Gastroesophageal sphincter (tissue), 4 donors: ENCODE data around the gene UGGT1. TPM values are rescaled to one million over a fixed set of nuclear protein-coding genes. Genes with fewer than 3 reads are reported as not detected.

Source experiments
- ATAC-seq: fragments of 150-250 bp; one replicate; pipeline ENCODE4 v1.9.1; 2016; ENCODE audit warnings: mild to moderate bottlenecking, moderate library complexity
- H3K27ac ChIP-seq, 4 donors: fragments of 200-600 bp; sonication (generic) in 3 of 4; 1 replicate in 3 of 4; 2 replicates in 1 of 4; pipeline ENCODE4 v1.5.1; 2016 to 2019
- H3K27me3 ChIP-seq: fragments of 200-600 bp; sonication (generic); one replicate; pipeline ENCODE4 v1.5.1; 2019
- H3K36me3 ChIP-seq, 2 donors: fragments of 200-600 bp; sonication (generic); one replicate each; pipeline ENCODE4 v1.5.1; 2019; ENCODE audit warnings: control low read depth in 1 of 2
- H3K4me1 ChIP-seq, 3 donors: fragments of 200-600 bp; sonication (generic); 1 replicate in 2 of 3; 2 replicates in 1 of 3; pipeline ENCODE4 v1.5.1; 2016 to 2019; ENCODE audit warnings: control low read depth in 2 of 3
- H3K4me3 ChIP-seq, 2 donors: fragments of 200-600 bp; sonication (generic); one replicate each; pipeline ENCODE4 v1.5.1; 2019; ENCODE audit warnings: mild to moderate bottlenecking in 1 of 2, moderate library complexity in 1 of 2
- H3K9me3 ChIP-seq, 3 donors: fragments of 200-600 bp; sonication (generic); one replicate each; pipeline ENCODE4 v1.5.1; 2017 to 2019; ENCODE audit warnings: control low read depth in 2 of 3
- EP300 ChIP-seq: sonication (generic); formaldehyde crosslinking; IDR thresholded peaks from one replicate; pipeline ENCODE4 v1.6.1; 2017; ENCODE audit warnings: antibody characterized with exemption, mild to moderate bottlenecking
- POLR2A ChIP-seq, 2 donors: fragments of 450-650 bp; IDR thresholded peaks; one replicate each; pipeline ENCODE4 v1.6.1; 2017; ENCODE audit warnings: antibody characterized with exemption in 2 of 2, mild to moderate bottlenecking in 2 of 2, moderate library complexity in 1 of 2
- POLR2AphosphoS5 ChIP-seq: sonication (generic); formaldehyde crosslinking; IDR thresholded peaks from one replicate; pipeline ENCODE4 v1.6.1; 2017; ENCODE audit warnings: antibody characterized with exemption
- WGBS, 2 donors: methylation state at CpG; one replicate each; pipeline ENCODE4 v1.1.5; 2018; ENCODE audit warnings: low coverage in 1 of 2; 5-methylcytosine and 5-hydroxymethylcytosine counted together
- total RNA-seq, 4 donors: library from RNA; depleted of rRNA; stranded (reverse); fragments of >200 nt; gene quantifications; one replicate each; pipeline ENCODE4 v1.1.0, GENCODE V29; 2016
- TF ChIP-seq, protein P1 (sequence below), 4 experiments: fragments of 200-600 bp in 2 of 4; fragments of 450-650 bp in 2 of 4; sonication (generic) in 1 of 4; IDR thresholded peaks; one replicate each; pipeline ENCODE4 v1.5.1; 2017 to 2019; ENCODE audit warnings: antibody characterized with exemption in 4 of 4, mild to moderate bottlenecking in 2 of 4, moderate library complexity in 2 of 4

UGGT1 gene
- total RNA-seq, 4 donors from 2014 or later, result 35.5 to 55.4 (median 43.4) TPM

- no peak for ATAC-seq
- WGBS, 2 donors, result 68 to 100% methylated on average over 1 of the region's 1 CpG
- H3K4me1 ChIP-seq, result no peaks in the 10 kb centered on the region
- H3K36me3 ChIP-seq, result peaks cover 0 to 62% of the 10 kb centered on the region in 2 donors
- H3K9me3 ChIP-seq, result no peaks in the 10 kb centered on the region
- H3K4me3 ChIP-seq, result no peak overlapping the region
- TF ChIP-seq POLR2A (IDR thresholded peaks at IDR 0.05) (no peak), POLR2AphosphoS5 (no peak), EP300 (no peak)
- TF ChIP-seq, protein P1, sequence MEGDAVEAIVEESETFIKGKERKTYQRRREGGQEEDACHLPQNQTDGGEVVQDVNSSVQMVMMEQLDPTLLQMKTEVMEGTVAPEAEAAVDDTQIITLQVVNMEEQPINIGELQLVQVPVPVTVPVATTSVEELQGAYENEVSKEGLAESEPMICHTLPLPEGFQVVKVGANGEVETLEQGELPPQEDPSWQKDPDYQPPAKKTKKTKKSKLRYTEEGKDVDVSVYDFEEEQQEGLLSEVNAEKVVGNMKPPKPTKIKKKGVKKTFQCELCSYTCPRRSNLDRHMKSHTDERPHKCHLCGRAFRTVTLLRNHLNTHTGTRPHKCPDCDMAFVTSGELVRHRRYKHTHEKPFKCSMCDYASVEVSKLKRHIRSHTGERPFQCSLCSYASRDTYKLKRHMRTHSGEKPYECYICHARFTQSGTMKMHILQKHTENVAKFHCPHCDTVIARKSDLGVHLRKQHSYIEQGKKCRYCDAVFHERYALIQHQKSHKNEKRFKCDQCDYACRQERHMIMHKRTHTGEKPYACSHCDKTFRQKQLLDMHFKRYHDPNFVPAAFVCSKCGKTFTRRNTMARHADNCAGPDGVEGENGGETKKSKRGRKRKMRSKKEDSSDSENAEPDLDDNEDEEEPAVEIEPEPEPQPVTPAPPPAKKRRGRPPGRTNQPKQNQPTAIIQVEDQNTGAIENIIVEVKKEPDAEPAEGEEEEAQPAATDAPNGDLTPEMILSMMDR (IDR thresholded peaks at IDR 0.05), result no peak
- H3K27ac ChIP-seq, result no peak overlapping the region
- no peaks in the 10 kb centered on the region for H3K27me3 ChIP-seq
These were observed 12.4 kb downstream of the UGGT1 start for GRCh38 chr2:128103407-128103806.

GRCh38 chr2:128105072-128105471 lies 14.1 kb downstream of the UGGT1 start:
- Histone ChIP-seq H3K4me3 (no peak overlapping the region), H3K27ac (no peak overlapping the region), H3K36me3 (peaks cover 0 to 62% of the 10 kb centered on the region in 2 donors), H3K9me3 (no peaks in the 10 kb centered on the region), H3K27me3 (no peaks in the 10 kb centered on the region), H3K4me1 (no peaks in the 10 kb centered on the region)
- 91 to 94% methylated on average over 4 of the region's 4 CpGs for WGBS, 2 donors
- no peak for ATAC-seq
- no peak for TF ChIP-seq EP300
- TF ChIP-seq POLR2A (IDR thresholded peaks at IDR 0.05), result no peak
- TF ChIP-seq POLR2AphosphoS5, result no peak
- TF ChIP-seq, protein P1 (IDR thresholded peaks at IDR 0.05), result no peak

DNA sequence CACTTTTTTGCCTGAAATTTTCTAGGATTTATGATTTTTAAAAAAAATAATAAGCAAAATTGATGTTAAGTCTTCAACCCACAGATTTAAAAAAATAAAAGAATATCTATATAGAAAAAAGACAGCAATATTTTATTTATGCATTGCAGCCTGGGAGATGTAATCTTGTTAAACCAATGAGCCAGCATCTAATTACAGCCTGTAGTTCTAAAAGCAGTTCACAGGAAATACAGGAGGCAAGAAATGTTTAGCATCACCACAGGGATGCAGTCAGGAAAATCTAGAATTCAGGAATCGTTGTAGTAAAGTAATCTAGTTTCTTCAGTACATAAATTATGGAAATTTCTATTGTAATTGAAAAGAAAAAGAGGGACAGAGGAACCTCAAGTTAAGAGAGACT lies 17.2 kb downstream of the UGGT1 start:
- no peaks in the 10 kb centered on the region for H3K9me3 ChIP-seq
- no peaks in the 10 kb centered on the region for H3K27me3 ChIP-seq
- H3K4me3 ChIP-seq, result no peak overlapping the region
- TF ChIP-seq POLR2AphosphoS5 (no peak), POLR2A (IDR thresholded peaks at IDR 0.05) (no peak), EP300 (no peak)
- TF ChIP-seq, protein P1 (IDR thresholded peaks at IDR 0.05), result no peak
- H3K27ac ChIP-seq, result no peak overlapping the region
- WGBS, 2 donors, result 43 to 85% methylated on average over 1 of the region's 1 CpG
- no peak for ATAC-seq
- H3K36me3 ChIP-seq, result peaks cover 0 to 71% of the 10 kb centered on the region in 2 donors
- no peaks in the 10 kb centered on the region for H3K4me1 ChIP-seq

- H3K36me3 ChIP-seq, result peaks cover 0 to 78% of the 10 kb centered on the region in 2 donors
- WGBS, 2 donors, result 91 to 93% methylated on average over 4 of the region's 4 CpGs
- ATAC-seq, result no peak
- H3K27ac ChIP-seq, result no peak overlapping the region
- H3K9me3 ChIP-seq, result no peaks in the 10 kb centered on the region
- H3K4me3 ChIP-seq, result no peak overlapping the region
- no peaks in the 10 kb centered on the region for H3K27me3 ChIP-seq
- no peaks in the 10 kb centered on the region for H3K4me1 ChIP-seq
- TF ChIP-seq POLR2A (IDR thresholded peaks at IDR 0.05) (no peak), POLR2AphosphoS5 (no peak), EP300 (no peak)
- TF ChIP-seq, protein P1 (IDR thresholded peaks at IDR 0.05), result no peak
These were observed 18.2 kb downstream of the UGGT1 start for GRCh38 chr2:128109243-128109642.

- Histone ChIP-seq H3K9me3 (no peaks in the 10 kb centered on the region), H3K4me1 (no peaks in the 10 kb centered on the region), H3K27me3 (no peaks in the 10 kb centered on the region), H3K4me3 (no peak overlapping the region), H3K27ac (no peak overlapping the region), H3K36me3 (peaks cover 4 to 91% of the 10 kb centered on the region in 2 donors)
- ATAC-seq, result no peak
- 60 to 83% methylated on average over 4 to 8 of the region's 8 CpGs for WGBS, 2 donors
- TF ChIP-seq POLR2AphosphoS5 (no peak), POLR2A (IDR thresholded peaks at IDR 0.05) (no peak), EP300 (no peak)
- TF ChIP-seq, protein P1 (IDR thresholded peaks at IDR 0.05), result no peak
These were observed 25.1 kb downstream of the UGGT1 start for GRCh38 chr2:128115921-128116623.
